ENCODE results near the gene DOLK. TPM values are rescaled to one million over a fixed set of nuclear protein-coding genes. Genes with fewer than 3 reads are reported as not detected.

The DOLK gene
- total RNA-seq (2014; rRNA removed; shearing (Covaris generic); ENCODE audit: low replicate concordance): 6.1 and 10.7 TPM in 2 replicates

GRCh38 chr9:128947527-128948301 lies at the start of gene DOLK, which contains the start of gene NUP188:
DOLK (minus strand) TSS chr9:128947603; CDS start chr9:128947303, 300 bp downstream.
NUP188 (plus strand) TSS chr9:128947699; CDS start chr9:128947720, 21 bp downstream.
- Histone ChIP-seq H3K4me3 (ENCODE audit: low read length) (peak within 1 kb of the TSS; percentile 97), H3K36me3 (ENCODE audit: insufficient read depth, low read length) (peaks cover 3% of the 10 kb centered on the region; the same call in 1 of the 2 replicates), H3K4me1 (ENCODE audit: low read length) (peaks cover 19% of the 10 kb centered on the region), H3K9ac (ENCODE audit: low read length) (peak within 1 kb of the TSS; percentile 97), H3K27me3 (ENCODE audit: low read length) (no peaks in the 10 kb centered on the region), H3K9me2 (replicated peaks; ENCODE audit: insufficient read depth, low read length) (no peaks in the 10 kb centered on the region), H3K27ac (ENCODE audit: low read length) (peak within 1 kb of the TSS; percentile 64), H4K20me1 (ENCODE audit: insufficient read depth, low read depth, low read length) (no peaks in the 10 kb centered on the region), H3K79me2 (ENCODE audit: low read length) (peaks cover 35% of the 10 kb centered on the region), H2AFZ (ENCODE audit: low read length) (peak within 1 kb of the TSS; percentile 86), H3K9me3 (ENCODE audit: low read length) (no peaks in the 10 kb centered on the region), H3K4me2 (ENCODE audit: low read depth, low read length, poor library complexity, severe bottlenecking) (peak within 1 kb of the TSS; percentile 98)
- peak; percentile 99 for DNase-seq

GRCh38 chr9:128995791-128996190 lies 48.4 kb upstream of the DOLK start:
- peaks cover 48% of the 10 kb centered on the region; the same call in 1 of the 2 replicates for H3K36me3 ChIP-seq (ENCODE audit: insufficient read depth, low read length)
- H3K4me2 ChIP-seq (ENCODE audit: low read depth, low read length, poor library complexity, severe bottlenecking): no peak overlapping the region
- no peak overlapping the region for H3K4me3 ChIP-seq (ENCODE audit: low read length)
- no peaks in the 10 kb centered on the region for H3K9me2 ChIP-seq (replicated peaks; ENCODE audit: insufficient read depth, low read length)
- no peaks in the 10 kb centered on the region for H3K4me1 ChIP-seq (ENCODE audit: low read length)
- H4K20me1 ChIP-seq (ENCODE audit: insufficient read depth, low read depth, low read length): no peaks in the 10 kb centered on the region
- no peaks in the 10 kb centered on the region for H3K9me3 ChIP-seq (ENCODE audit: low read length)
- H3K9ac ChIP-seq (ENCODE audit: low read length): no peak overlapping the region
- H3K27ac ChIP-seq (ENCODE audit: low read length): no peak overlapping the region
- no peaks in the 10 kb centered on the region for H3K27me3 ChIP-seq (ENCODE audit: low read length)
- no peak for DNase-seq
- H3K79me2 ChIP-seq (ENCODE audit: low read length): no peaks in the 10 kb centered on the region
- H2AFZ ChIP-seq (ENCODE audit: low read length): no peak overlapping the region

DNA sequence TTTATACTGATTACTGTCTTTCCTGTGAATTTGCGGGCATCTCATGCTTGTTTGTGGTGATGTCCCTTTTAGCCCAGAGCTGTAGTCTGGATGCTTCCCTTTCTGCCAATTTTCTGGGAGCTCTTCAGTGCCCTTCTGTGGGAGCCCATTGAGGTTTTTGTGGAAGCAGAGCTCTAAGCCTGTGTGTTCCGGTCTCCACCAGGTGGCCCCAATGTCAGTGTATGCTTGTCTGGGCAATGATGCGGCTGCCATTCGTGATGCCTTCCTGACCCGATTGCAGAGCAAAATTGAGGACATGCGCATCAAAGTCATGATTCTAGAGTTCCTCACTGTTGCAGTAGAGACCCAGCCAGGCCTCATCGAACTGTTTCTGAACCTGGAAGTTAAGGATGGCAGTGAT lies 45.6 kb upstream of the DOLK start:
- H3K27me3 ChIP-seq (ENCODE audit: low read length): no peaks in the 10 kb centered on the region
- H4K20me1 ChIP-seq (ENCODE audit: insufficient read depth, low read depth, low read length): no peaks in the 10 kb centered on the region
- no peak overlapping the region for H3K4me3 ChIP-seq (ENCODE audit: low read length)
- H3K9ac ChIP-seq (ENCODE audit: low read length): no peak overlapping the region
- H3K36me3 ChIP-seq (ENCODE audit: insufficient read depth, low read length): peaks cover 50% of the 10 kb centered on the region; the same call in 1 of the 2 replicates
- H3K79me2 ChIP-seq (ENCODE audit: low read length): no peaks in the 10 kb centered on the region
- H2AFZ ChIP-seq (ENCODE audit: low read length): no peak overlapping the region
- DNase-seq: no peak
- no peak overlapping the region for H3K27ac ChIP-seq (ENCODE audit: low read length)
- H3K4me1 ChIP-seq (ENCODE audit: low read length): no peaks in the 10 kb centered on the region
- no peak overlapping the region for H3K4me2 ChIP-seq (ENCODE audit: low read depth, low read length, poor library complexity, severe bottlenecking)
- no peaks in the 10 kb centered on the region for H3K9me2 ChIP-seq (replicated peaks; ENCODE audit: insufficient read depth, low read length)
- H3K9me3 ChIP-seq (ENCODE audit: low read length): no peaks in the 10 kb centered on the region

DNA sequence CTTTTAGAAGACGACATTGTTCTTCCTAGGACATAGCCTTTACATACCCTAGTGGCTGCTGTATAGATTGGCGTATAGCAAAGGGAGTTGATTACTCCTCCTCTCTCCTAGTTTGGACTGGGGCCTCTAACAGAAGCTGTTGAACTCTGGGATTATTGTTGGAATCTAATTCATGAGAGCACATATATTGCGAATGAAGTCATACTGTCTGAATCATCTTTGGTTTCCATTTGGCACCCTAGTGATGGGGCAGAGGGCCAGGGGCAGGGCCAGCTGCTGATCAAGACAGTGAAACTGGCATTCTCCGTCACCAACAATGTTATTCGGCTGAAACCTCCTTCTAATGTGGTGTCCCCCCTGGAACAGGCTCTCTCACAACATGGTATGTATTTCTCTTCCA lies 40.4 kb upstream of the DOLK start:
- H3K79me2 ChIP-seq (ENCODE audit: low read length): no peaks in the 10 kb centered on the region
- no peak overlapping the region for H2AFZ ChIP-seq (ENCODE audit: low read length)
- H3K9me2 ChIP-seq (replicated peaks; ENCODE audit: insufficient read depth, low read length): no peaks in the 10 kb centered on the region
- H3K36me3 ChIP-seq (ENCODE audit: insufficient read depth, low read length): peaks cover 47% of the 10 kb centered on the region; the same call in 1 of the 2 replicates
- H3K4me2 ChIP-seq (ENCODE audit: low read depth, low read length, poor library complexity, severe bottlenecking): no peak overlapping the region
- no peak overlapping the region for H3K4me3 ChIP-seq (ENCODE audit: low read length)
- H3K9me3 ChIP-seq (ENCODE audit: low read length): no peaks in the 10 kb centered on the region
- no peak overlapping the region for H3K27ac ChIP-seq (ENCODE audit: low read length)
- no peak for DNase-seq
- H3K27me3 ChIP-seq (ENCODE audit: low read length): no peaks in the 10 kb centered on the region
- H4K20me1 ChIP-seq (ENCODE audit: insufficient read depth, low read depth, low read length): no peaks in the 10 kb centered on the region
- no peaks in the 10 kb centered on the region for H3K4me1 ChIP-seq (ENCODE audit: low read length)
- no peak overlapping the region for H3K9ac ChIP-seq (ENCODE audit: low read length)

DNA sequence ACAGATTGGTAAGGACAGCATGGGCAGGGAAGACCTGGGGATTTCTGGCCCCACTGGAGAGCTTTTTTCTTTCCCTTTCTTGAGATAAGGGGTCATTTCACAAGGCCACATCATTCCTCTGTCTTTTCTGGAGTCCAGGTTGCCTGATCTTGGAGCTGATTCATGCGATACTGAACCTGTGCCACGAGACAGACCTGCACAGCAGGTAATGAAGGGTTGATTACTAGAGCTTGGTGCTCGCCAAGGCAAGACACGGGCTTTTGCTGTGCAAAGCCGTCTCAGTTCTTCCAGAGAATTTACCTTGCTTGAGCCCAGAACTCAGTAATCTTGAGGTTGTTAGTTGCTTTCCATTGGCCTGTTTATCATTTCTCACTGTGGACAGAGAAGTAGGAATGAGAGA lies 39.3 kb upstream of the DOLK start:
- H3K9me3 ChIP-seq (ENCODE audit: low read length): no peaks in the 10 kb centered on the region
- H3K9me2 ChIP-seq (replicated peaks; ENCODE audit: insufficient read depth, low read length): no peaks in the 10 kb centered on the region
- H3K4me2 ChIP-seq (ENCODE audit: low read depth, low read length, poor library complexity, severe bottlenecking): no peak overlapping the region
- H2AFZ ChIP-seq (ENCODE audit: low read length): no peak overlapping the region
- peaks cover 50% of the 10 kb centered on the region; the same call in 1 of the 2 replicates for H3K36me3 ChIP-seq (ENCODE audit: insufficient read depth, low read length)
- DNase-seq: no peak
- no peaks in the 10 kb centered on the region for H3K4me1 ChIP-seq (ENCODE audit: low read length)
- H3K79me2 ChIP-seq (ENCODE audit: low read length): no peaks in the 10 kb centered on the region
- no peak overlapping the region for H3K27ac ChIP-seq (ENCODE audit: low read length)
- H3K27me3 ChIP-seq (ENCODE audit: low read length): no peaks in the 10 kb centered on the region
- H3K4me3 ChIP-seq (ENCODE audit: low read length): no peak overlapping the region
- no peak overlapping the region for H3K9ac ChIP-seq (ENCODE audit: low read length)
- no peaks in the 10 kb centered on the region for H4K20me1 ChIP-seq (ENCODE audit: insufficient read depth, low read depth, low read length)

- no peaks in the 10 kb centered on the region for H4K20me1 ChIP-seq (ENCODE audit: insufficient read depth, low read depth, low read length)
- no peaks in the 10 kb centered on the region for H3K9me3 ChIP-seq (ENCODE audit: low read length)
- no peaks in the 10 kb centered on the region for H3K4me1 ChIP-seq (ENCODE audit: low read length)
- H3K27me3 ChIP-seq (ENCODE audit: low read length): no peaks in the 10 kb centered on the region
- H3K4me3 ChIP-seq (ENCODE audit: low read length): no peak overlapping the region
- H3K79me2 ChIP-seq (ENCODE audit: low read length): no peaks in the 10 kb centered on the region
- no peak overlapping the region for H3K27ac ChIP-seq (ENCODE audit: low read length)
- H3K36me3 ChIP-seq (ENCODE audit: insufficient read depth, low read length): peaks cover 68% of the 10 kb centered on the region
- H2AFZ ChIP-seq (ENCODE audit: low read length): no peak overlapping the region
- no peak overlapping the region for H3K4me2 ChIP-seq (ENCODE audit: low read depth, low read length, poor library complexity, severe bottlenecking)
- no peak for DNase-seq
- H3K9ac ChIP-seq (ENCODE audit: low read length): no peak overlapping the region
- no peaks in the 10 kb centered on the region for H3K9me2 ChIP-seq (replicated peaks; ENCODE audit: insufficient read depth, low read length)
These were observed 36.1 kb upstream of the DOLK start for GRCh38 chr9:128983536-128983935.

DNA sequence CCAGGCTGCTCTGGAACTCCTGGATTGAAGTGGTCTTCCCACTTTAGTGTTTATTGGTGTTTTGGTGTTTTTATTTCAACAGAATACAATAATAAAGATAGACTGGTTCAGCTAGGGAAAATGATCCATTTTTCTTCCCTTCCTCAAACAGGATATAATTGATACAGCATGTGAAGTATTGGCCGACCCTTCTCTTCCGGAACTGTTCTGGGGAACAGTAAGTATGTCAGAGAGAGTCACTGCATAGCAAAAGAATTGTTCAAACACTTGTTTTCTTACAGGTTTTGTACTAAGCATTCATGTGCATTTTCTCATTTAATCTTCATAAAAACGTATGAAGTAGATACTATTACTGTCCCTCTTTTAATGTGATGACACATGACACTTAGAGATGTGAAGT lies 31.7 kb upstream of the DOLK start:
- Histone ChIP-seq H3K9ac (ENCODE audit: low read length) (no peak overlapping the region), H3K27me3 (ENCODE audit: low read length) (no peaks in the 10 kb centered on the region), H3K4me3 (ENCODE audit: low read length) (no peak overlapping the region), H3K79me2 (ENCODE audit: low read length) (no peaks in the 10 kb centered on the region), H2AFZ (ENCODE audit: low read length) (no peak overlapping the region), H3K4me2 (ENCODE audit: low read depth, low read length, poor library complexity, severe bottlenecking) (no peak overlapping the region), H3K36me3 (ENCODE audit: insufficient read depth, low read length) (peaks cover 49% of the 10 kb centered on the region), H4K20me1 (ENCODE audit: insufficient read depth, low read depth, low read length) (no peaks in the 10 kb centered on the region), H3K4me1 (ENCODE audit: low read length) (no peaks in the 10 kb centered on the region), H3K9me3 (ENCODE audit: low read length) (no peaks in the 10 kb centered on the region), H3K27ac (ENCODE audit: low read length) (no peak overlapping the region), H3K9me2 (replicated peaks; ENCODE audit: insufficient read depth, low read length) (no peaks in the 10 kb centered on the region)
- no peak for DNase-seq

DNA sequence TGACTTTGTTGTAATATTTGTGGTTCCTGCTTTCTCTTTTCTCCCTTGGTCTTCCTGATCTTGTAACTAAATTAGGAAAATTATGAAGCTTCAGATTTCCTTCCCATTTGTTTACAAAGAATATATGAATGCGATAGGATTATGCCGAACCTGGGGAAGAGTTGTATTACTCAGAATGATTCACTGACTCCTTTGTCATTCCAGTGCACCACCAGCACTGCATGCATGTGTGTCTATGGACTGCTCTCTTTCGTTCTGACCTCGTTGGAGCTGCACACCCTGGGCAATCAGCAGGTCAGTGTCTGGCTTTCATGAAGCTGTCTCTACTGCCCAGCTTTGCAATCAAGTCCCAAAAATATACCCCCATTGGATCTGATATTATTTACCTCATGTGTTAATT lies 25.6 kb upstream of the DOLK start:
- no peaks in the 10 kb centered on the region for H3K9me2 ChIP-seq (replicated peaks; ENCODE audit: insufficient read depth, low read length)
- H3K79me2 ChIP-seq (ENCODE audit: low read length): no peaks in the 10 kb centered on the region
- no peak overlapping the region for H2AFZ ChIP-seq (ENCODE audit: low read length)
- no peak overlapping the region for H3K9ac ChIP-seq (ENCODE audit: low read length)
- H3K9me3 ChIP-seq (ENCODE audit: low read length): no peaks in the 10 kb centered on the region
- no peak overlapping the region for H3K4me3 ChIP-seq (ENCODE audit: low read length)
- H3K4me1 ChIP-seq (ENCODE audit: low read length): no peaks in the 10 kb centered on the region
- H4K20me1 ChIP-seq (ENCODE audit: insufficient read depth, low read depth, low read length): no peaks in the 10 kb centered on the region
- no peak overlapping the region for H3K27ac ChIP-seq (ENCODE audit: low read length)
- no peaks in the 10 kb centered on the region for H3K27me3 ChIP-seq (ENCODE audit: low read length)
- H3K4me2 ChIP-seq (ENCODE audit: low read depth, low read length, poor library complexity, severe bottlenecking): no peak overlapping the region
- peaks cover 50% of the 10 kb centered on the region; the same call in 1 of the 2 replicates for H3K36me3 ChIP-seq (ENCODE audit: insufficient read depth, low read length)
- DNase-seq: no peak
